ENCODE data around the gene COL13A1. TPM values are rescaled to one million over a fixed set of nuclear protein-coding genes. Genes with fewer than 3 reads are reported as not detected.

Gene COL13A1
- total RNA-seq, 1 donor from 2014 or later, result 0.43 TPM

DNA sequence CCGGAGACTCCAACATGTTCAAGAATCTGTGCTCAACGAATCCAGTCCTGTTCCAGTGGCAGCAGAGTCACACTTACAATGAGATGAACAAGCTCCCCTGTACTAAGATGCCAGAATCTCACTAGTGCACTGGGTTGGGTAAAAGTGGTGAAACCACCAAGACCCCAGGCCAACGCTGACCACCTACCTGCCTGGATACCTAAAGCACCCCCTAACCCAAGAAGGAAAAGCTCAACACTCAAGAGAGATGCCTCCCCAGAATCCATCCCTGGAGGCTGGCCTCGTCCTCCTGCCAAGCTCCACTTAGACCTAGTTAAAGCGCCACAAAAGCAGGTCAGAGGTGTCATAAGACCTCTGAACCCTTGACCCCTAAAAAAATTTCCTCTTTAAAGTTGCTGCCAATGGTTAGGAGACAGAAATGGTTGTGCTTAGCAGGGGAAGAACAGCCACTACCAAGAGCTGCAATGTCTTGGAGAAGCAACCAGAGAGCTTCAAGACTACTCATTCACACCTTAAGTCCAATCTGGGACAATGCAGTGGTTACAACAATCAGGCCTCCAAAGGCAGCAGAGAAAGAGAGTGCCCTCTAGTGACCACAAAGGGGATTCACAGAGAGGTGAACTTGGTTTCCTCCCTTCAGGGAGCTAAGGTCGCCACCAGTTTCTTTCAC, 156.3 kb downstream of the COL13A1 start:
- TF ChIP-seq, protein P1, sequence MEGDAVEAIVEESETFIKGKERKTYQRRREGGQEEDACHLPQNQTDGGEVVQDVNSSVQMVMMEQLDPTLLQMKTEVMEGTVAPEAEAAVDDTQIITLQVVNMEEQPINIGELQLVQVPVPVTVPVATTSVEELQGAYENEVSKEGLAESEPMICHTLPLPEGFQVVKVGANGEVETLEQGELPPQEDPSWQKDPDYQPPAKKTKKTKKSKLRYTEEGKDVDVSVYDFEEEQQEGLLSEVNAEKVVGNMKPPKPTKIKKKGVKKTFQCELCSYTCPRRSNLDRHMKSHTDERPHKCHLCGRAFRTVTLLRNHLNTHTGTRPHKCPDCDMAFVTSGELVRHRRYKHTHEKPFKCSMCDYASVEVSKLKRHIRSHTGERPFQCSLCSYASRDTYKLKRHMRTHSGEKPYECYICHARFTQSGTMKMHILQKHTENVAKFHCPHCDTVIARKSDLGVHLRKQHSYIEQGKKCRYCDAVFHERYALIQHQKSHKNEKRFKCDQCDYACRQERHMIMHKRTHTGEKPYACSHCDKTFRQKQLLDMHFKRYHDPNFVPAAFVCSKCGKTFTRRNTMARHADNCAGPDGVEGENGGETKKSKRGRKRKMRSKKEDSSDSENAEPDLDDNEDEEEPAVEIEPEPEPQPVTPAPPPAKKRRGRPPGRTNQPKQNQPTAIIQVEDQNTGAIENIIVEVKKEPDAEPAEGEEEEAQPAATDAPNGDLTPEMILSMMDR (IDR thresholded peaks at IDR 0.05; ENCODE audit: unreplicated experiment), result peak; percentile 69
- Mint-ChIP-seq H3K27me3 (peaks cover 12% of the 10 kb centered on the region), H3K36me3 (ENCODE audit: insufficient read depth) (no peaks in the 10 kb centered on the region), H3K4me1 (ENCODE audit: low read depth) (no peaks in the 10 kb centered on the region), H3K4me3 (ENCODE audit: low read depth) (no peak overlapping the region), H3K27ac (no peak overlapping the region), H3K9me3 (ENCODE audit: low read depth) (no peaks in the 10 kb centered on the region)
- no peak for DNase-seq (ENCODE audit: low spot score, unreplicated experiment)

DNA sequence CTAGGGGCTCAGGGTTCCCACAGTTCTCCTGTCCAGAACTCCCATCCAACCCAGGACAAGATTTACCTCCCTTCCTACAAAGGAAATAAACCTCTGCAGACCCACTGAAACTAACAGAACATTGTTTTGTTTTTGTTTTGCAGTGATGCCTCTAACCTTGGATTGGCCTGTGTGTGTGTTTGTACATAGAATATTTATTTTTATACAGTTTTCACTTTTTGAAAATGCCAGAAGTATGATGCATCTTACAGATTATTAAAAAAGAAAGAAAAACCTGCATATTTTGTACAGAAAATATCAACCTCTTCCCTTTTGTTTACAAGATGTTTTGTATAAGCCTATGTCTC, 156.8 kb downstream of the COL13A1 start:
- no peaks in the 10 kb centered on the region for H3K36me3 Mint-ChIP-seq (ENCODE audit: insufficient read depth)
- peaks cover 14% of the 10 kb centered on the region for H3K27me3 Mint-ChIP-seq
- no peak overlapping the region for H3K27ac Mint-ChIP-seq
- DNase-seq (ENCODE audit: low spot score, unreplicated experiment), result no peak
- H3K9me3 Mint-ChIP-seq (ENCODE audit: low read depth), result no peaks in the 10 kb centered on the region
- TF ChIP-seq, protein P1 (IDR thresholded peaks at IDR 0.05; ENCODE audit: unreplicated experiment), result peak; percentile 19
- H3K4me1 Mint-ChIP-seq (ENCODE audit: low read depth), result no peaks in the 10 kb centered on the region
- no peak overlapping the region for H3K4me3 Mint-ChIP-seq (ENCODE audit: low read depth)

DNA sequence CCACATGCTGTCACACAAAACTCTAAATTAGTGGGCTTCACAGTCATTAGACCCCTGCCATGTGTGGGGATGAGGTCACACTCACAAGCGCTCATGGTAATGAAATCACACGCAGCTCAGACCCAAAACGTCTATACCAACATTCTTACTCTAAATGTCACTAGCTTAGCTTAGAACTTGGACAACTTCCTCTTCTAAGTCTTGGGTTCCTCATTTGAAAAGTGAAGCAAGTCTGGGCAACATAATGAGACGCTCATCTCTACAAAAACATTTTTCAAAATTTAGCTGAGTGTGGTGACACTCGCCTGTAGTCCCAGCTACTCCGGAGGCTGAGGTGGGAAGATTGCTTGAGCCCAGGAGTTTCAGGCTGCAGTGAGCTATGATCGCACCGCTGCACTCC, 158.2 kb downstream of the COL13A1 start:
- TF ChIP-seq, protein P1 (IDR thresholded peaks at IDR 0.05; ENCODE audit: unreplicated experiment), result no peak
- no peaks in the 10 kb centered on the region for H3K9me3 Mint-ChIP-seq (ENCODE audit: low read depth)
- no peak overlapping the region for H3K4me3 Mint-ChIP-seq (ENCODE audit: low read depth)
- H3K4me1 Mint-ChIP-seq (ENCODE audit: low read depth), result no peaks in the 10 kb centered on the region
- no peaks in the 10 kb centered on the region for H3K36me3 Mint-ChIP-seq (ENCODE audit: insufficient read depth)
- no peak overlapping the region for H3K27ac Mint-ChIP-seq
- no peak for DNase-seq (ENCODE audit: low spot score, unreplicated experiment)
- peaks cover 17% of the 10 kb centered on the region for H3K27me3 Mint-ChIP-seq

DNA sequence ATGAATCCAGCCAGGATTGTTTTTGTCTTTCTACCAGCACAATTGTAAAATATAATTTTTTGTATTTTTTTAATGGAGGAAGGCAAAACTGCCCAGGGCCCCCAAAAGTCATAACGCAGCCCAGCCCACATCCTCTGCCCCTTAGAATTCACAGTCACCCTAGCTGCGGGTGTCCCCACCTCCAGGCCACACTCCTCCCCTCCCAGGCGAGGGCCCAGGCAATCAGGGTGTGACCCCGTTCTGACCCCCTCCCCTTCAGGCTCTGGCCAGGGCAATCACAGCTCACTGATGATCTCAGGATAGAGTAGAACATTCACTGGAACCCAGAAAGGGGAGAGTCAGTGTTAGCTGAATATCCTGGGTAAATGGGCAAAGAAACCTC, 158.9 kb downstream of the COL13A1 start:
- TF ChIP-seq, protein P1 (IDR thresholded peaks at IDR 0.05; ENCODE audit: unreplicated experiment), result no peak
- Mint-ChIP-seq H3K36me3 (ENCODE audit: insufficient read depth) (no peaks in the 10 kb centered on the region), H3K27ac (no peak overlapping the region), H3K4me3 (ENCODE audit: low read depth) (no peak overlapping the region), H3K9me3 (ENCODE audit: low read depth) (no peaks in the 10 kb centered on the region), H3K4me1 (ENCODE audit: low read depth) (no peaks in the 10 kb centered on the region), H3K27me3 (peaks cover 14% of the 10 kb centered on the region)
- no peak for DNase-seq (ENCODE audit: low spot score, unreplicated experiment)

DNA sequence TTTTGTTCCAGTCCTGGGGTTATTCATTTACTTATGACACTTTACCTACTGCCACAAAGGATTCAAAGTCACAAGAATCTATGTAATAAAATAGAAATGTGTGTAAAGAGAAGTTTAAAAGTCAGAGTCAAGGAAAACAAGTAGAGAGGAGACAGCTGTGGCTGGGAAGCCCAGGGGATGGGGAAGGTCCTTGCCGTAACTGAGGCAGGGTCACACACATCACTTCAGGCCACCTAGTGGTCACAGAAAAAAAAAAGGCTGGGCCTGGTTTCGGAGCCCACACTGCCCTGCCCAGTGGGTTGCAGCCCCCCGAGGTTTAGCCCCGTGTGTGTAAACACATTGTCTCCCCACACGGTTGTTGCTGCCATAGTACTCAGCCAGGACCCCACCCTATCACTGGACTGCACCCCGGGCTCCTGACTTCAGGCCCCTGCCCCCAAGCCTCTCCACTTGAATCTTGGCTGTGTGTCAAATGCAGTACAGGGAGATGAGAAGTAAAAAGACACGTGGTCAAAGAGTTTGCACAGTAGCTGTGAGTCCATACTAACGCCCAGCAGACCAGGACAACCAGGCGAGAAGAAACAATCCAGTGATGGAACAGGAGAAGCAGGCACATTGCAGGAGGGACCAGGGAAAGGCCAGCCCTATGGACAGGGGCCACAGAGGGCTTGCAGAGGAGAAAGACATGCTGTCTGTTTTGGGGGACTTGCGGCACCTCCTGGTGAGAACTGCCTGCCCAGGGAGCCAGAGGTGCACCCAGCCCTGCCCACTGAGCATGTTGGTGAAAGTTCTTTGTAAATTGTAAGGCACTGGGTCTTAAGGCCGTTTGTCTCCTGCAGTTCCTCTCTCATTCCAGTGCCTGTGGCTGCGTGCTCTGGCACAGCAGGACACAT, 159.5 kb downstream of the COL13A1 start:
- Mint-ChIP-seq H3K36me3 (ENCODE audit: insufficient read depth) (no peaks in the 10 kb centered on the region), H3K9me3 (ENCODE audit: low read depth) (no peaks in the 10 kb centered on the region), H3K27me3 (peaks cover 11% of the 10 kb centered on the region), H3K4me3 (ENCODE audit: low read depth) (no peak overlapping the region), H3K4me1 (ENCODE audit: low read depth) (no peaks in the 10 kb centered on the region), H3K27ac (no peak overlapping the region)
- DNase-seq (ENCODE audit: low spot score, unreplicated experiment), result no peak
- TF ChIP-seq, protein P1 (IDR thresholded peaks at IDR 0.05; ENCODE audit: unreplicated experiment), result peak; percentile 54

Measured in progenitor cell of endocrine pancreas (in vitro differentiated cells).